NOMO-1 treated with dmso at 0.1 percent for 144 hours (cell line): Measurements from ENCODE around the gene AARS1.
"Not testable (repeated sequence)": the region's sequence is repeated elsewhere in the genome, so short reads cannot be mapped to it uniquely, and the experiment has no call there.

Experiments
- DNase-seq: peaks from one replicate; lab custom pipeline; 2025; ENCODE audit not compliant: unreplicated experiment; lab: John Stamatoyannopoulos, UW

The AARS1 gene

DNA sequence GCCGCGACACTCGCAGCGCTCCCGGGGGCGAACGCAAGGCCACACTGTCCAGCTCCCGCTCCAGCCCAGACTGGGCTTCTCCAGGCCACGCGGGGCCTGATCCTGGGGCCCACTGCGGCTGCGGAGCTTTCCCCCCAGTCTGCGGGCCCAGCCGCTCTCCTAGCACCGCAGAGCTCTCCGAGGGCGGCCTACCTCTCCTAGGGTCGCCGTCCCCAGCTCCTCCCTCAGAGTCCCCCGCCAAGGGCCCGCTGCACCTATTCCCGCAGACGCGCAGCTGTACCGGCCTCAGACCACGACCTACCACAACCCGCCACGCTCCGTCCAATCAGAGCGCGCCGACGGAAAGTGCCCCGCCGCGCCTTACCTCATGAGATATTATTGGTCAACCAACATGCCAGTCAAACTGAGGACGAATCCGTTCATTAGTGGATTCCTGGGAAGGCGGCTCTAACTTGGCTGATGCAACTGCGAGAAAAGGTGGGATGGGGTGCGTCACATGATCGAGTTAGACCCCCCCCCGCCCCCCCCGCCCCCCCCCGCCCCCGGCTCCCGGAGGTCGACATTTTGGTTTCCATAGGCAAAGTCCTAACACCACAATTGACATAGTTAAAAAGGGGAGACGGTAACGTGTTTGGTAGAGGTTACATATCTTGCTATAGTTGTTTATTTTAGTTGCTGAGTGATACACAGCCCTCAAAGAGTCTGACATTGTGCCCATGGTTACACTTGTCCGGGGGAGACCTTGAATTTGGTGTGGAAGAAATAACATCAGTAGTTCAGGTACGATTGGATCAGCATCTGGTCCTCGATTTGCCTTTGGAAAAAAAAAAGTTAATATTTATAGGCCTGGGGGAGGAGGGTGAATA lies at the start of gene AARS1:
Gene AARS1 (minus strand): TSS at position 278 of the 866 bp plus-strand sequence. CDS start 6,743 bp downstream, outside the sequence.
- DNase-seq: peak; percentile 94

DNA sequence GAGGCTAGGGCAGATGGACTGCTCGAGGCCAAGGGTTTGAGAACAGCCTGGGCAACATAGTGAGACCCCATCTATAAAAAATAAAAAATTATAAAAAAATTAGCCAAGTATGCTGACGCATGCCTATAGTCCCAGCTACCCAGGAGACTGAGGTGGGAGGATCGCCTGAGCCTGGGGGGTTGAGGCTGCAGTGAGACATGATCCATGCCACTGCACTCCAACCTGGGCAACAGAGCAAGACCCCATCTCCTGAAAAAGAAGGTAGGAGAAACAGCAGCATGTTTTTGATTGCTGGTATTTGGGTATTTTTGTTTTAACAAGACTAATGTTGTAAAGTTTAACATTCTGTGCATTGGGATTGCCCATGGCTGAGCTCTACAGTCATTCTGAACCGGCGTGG lies 48.5 kb upstream of the AARS1 start:
- no peak for DNase-seq

DNA sequence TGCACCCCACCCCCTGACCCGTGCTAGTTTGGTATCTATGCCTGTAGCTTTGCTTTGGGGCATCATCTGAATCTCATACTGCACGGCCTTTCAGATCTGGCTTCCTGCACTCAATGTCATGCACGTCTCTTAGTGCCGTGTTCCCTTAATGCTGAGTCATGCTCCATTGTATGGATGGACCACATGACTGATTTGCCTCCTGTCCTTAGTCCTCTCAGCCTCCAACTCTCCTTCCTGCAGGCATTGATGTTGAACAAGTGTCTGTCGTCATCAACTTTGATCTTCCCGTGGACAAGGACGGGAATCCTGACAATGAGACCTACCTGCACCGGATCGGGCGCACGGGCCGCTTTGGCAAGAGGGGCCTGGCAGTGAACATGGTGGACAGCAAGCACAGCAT lies 43.4 kb upstream of the AARS1 start:
- DNase-seq: not testable (repeated sequence)

DNA sequence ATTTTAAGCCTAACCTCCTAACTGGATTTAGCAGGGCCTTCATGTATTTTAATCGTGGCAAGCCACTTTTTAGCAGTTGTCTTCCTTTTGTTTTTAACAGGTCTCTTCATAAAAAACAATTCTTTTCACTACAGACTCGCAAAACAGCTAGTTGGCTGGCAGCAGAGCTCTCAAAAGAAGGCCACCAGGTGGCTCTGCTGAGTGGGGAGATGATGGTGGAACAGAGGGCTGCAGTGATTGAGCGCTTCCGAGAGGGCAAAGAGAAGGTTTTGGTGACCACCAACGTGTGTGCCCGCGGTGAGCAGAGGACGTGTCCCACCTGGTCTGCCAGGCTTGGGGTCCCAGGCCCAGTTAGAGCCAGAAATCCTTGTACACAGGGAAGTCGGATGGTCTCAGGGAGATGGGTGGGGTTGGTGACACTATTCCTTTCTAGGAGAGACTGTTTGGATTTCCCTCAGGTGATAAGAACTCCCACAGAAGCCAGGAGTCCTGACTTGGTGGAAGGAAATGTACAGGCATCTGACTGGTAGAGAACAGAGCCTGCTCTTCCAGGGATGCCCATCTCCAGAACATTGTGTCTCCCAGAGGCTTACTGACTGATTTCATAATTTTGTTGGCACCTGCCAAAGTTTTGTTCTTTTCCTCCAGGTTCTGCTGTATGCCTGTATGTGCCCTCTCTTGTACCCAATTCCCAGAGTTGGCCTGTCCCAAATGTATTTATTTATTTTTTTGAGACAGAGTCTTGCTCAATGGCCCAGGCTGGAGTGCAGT lies 42.5 kb upstream of the AARS1 start:
- no peak for DNase-seq

DNA sequence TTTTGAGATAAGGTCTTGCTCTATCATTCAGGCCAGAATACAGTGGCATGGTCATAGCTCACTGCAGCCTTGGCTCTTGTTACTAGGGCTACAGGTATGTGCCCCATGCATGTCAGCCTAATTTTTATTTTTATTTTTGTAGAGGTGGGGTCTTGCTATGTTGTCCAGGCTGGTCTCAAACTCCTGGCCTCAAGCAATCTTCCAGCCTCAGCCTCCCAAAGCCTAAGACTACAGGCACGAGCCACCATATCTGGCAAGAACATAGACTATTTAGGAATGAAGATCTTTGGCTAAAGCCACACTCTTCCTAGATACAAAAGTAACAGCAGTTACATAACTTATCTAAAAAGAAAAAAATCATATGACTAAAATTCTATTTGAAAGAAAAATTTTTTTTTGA lies 41.8 kb upstream of the AARS1 start:
- DNase-seq: no peak

DNA sequence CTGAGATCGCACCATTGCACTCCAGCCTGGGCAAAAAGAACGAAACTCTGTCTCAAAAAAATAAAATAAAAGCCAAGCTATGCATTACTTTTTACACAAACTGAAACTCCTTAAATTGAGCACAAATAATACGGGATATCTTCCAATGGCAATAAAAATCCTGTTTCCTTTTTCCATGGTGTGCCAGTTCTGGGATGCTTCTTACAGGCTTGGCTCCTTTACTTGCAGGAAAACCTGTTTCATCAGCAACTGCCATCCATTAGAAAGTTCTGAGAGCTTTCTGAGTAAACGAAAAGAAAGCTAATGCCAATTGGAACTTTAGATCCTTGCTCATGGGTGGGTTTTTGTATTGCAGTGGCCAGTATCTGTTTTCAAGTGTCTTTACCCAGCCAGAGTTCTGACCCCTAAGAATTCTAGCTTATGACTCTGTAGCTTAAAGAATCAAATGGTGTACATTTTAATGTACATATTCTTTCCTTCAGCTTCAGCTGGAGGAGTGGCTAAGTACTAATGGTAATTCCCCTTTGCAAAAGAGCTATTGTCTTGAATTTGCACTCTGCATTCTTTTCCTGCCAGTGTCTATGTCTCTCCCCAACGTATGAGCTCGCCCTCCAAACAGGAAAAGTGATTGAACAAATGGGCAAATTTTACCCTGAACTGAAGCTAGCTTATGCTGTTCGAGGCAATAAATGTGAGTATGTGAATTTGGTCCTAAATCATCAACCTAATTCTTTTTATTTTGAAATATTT lies 35.9 kb upstream of the AARS1 start:
- no peak for DNase-seq

DNA sequence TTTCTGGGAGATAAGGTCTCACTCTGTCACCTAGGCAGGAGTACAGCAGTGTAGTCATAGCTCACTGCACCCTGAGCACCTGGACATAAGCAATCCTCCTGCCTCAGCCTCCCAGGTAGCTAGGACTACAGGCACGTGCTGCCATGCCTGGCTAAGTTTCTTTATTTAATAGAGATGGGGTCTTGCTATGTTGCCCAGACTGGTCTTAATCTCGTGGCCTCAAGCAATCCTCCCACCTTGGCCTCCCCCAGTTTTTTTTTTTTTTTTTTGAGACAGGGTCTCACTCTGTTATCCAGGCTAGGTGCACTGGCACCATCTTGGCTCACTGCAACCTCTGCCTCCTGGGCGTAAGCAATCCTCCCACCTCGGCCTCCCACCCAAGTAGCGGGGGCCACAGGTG lies 30.8 kb upstream of the AARS1 start:
- no peak for DNase-seq

DNA sequence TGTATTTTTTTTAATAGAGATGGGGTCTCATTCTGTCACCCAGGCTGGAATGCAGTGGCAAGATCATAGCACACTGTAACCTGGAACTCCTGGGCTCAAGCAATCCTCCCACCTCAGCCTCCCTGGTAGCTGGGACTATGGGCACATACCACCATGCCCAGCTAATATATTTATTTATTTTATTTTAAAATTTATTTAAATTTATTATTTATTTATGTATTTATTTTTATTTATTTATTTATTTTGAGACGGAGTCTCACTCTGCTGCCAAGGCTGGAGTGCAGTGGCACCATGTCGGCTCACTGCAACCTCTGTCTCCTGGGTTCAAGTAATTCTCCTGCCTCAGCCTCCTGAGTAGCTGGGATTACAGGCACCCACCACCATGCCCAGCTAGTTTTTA lies 18.4 kb upstream of the AARS1 start:
- not testable (repeated sequence) for DNase-seq

DNA sequence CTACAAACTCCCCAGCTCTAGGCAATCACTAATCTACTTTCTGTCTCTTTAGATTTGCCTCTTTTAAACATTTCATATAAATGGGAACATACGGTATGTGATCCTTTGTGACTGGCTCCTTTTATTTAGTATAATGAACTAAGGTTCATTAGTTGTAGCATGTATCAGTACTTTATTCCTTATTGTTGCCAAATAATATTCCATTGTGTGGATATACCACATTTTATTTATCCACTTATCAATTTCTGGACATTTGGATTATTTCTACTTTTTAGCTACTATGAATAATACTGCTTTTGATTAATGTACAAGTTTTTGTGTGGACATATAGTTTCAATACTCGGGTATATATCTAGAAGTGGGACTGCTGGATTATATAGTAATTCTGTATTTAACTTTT lies 17.6 kb upstream of the AARS1 start:
- no peak for DNase-seq

DNA sequence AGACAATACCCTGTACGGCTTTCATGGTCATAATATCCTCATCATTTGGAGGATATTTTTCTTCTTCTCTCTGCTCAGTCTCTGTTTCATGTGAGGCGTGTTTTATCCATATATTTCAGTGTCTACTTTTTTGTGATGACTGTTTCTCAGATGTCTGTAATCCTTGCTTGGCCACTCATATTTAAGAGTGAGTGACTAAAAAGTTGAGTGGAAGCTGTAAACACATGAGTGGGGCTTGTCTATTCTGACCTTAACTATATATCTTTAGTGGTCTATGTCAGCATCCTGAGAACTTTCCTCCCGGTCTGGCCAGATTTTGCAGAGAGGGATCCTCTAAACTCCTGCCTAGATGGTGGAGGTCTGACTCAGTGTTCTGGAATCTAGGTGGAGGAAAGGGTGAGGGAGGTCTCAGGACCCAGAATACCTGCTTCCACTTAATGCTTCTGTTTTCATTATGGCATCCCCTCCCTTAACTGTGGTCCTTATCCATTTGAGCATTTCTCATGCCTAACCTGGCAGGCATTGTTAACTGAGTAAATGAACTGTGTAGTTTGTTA lies 15.7 kb upstream of the AARS1 start:
- no peak for DNase-seq

DNA sequence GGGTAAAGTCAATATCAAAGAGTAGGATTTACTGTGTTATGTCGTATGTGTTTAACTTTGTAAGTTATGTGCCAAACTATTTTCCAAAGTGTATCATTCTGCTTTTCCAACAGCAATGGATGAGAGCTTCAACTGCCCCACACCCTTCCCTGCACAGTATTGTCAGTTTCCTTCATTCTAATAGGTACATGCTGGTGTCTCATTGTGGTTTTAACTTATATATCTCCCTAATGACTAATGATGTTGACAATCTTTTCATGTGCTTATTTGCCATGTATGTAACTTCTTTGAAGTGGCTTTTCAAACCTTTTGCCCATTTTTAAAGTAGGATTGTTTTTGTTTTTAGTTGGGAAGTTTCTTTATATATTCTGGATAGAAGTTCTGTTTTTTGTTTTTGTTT lies 13.4 kb upstream of the AARS1 start:
- no peak for DNase-seq

DNA sequence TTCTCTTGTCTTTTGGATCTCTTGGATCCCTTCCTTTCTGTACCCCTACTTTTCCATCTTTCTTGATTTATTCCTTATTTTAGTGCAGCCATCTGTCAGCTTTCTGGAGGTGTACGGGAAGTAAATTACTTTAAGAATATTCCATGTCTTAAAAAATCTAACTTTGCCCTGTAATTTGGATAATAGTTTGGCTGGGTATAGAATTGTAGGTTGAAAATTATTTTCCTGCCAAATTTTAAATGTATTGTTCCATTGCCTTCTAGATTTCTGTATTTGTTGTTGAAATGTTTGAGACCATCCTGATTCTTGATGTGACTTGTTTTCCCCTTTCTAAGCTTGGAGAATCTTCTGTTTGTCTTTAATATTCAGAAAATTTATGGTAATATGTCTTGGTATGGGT lies 11.8 kb upstream of the AARS1 start:
- DNase-seq: no peak

DNA sequence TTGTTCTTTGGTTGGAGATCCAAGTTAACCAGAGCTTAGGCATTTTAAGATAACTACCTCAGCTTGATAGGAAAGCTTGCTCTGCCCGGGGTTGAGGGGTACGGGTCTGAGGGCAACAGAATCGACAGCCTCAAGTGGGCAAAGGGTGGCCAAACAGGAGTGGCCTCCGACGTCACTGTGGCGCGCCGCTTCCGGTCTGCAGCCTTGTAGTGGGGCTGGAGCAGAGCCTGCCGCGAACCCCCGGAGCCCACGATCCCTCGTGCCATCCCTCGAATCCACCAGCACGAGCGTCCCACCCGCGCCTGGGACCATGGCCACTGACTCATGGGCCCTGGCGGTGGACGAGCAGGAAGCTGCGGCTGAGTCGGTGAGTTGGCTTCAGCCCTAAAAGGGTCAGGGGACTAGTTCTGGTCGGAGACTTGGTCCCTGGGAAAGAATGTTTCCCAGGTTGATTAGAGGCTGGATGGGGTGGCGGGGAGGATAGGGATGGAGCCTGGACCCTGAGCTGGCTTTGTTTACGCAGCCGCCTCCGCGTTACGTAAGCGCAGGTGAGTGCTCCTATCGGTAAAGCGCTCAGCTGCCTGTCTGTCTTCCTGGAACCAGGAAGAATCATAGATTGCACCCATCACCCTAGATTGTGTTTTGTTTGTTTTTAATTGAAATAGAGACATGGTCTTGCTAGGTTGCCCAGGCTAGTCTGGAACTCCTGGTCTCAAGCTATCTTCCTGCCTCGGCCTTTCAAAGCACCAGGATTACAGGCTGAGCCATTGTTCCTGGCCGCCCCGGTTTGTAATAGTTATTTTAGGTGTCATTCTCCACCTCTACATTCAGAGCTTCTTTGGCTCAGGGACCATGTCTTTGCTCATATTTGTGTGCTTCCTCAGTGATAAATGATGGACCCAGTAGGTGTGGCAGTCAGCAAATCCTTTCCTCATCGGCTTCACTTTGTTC lies 10.0 kb upstream of the AARS1 start, which contains the start of gene DDX19B:
Gene DDX19B (plus strand): TSS at position 199 of the 951 bp plus-strand sequence. CDS start 112 bp downstream, at position 311.
- DNase-seq: peak; percentile 66

DNA sequence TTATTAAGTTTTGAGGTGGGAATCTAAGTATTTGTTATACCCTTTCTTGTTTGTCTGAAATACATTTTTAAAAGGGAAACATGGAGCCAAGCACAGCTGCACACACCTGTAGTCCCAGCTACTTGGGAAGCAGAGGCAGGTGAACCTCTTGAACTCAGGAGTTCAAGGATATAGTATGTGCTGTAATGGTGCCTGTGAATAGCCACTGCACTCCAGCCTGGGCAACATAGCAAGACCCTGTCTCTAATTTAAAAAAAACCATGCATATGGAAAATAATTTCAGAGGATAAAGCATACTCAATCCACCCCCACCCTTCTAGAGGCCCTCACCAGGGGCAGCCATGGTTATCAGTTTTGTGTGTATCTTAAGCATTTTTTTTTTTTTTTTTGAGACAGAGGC lies 6.3 kb upstream of the AARS1 start:
- no peak for DNase-seq

DNA sequence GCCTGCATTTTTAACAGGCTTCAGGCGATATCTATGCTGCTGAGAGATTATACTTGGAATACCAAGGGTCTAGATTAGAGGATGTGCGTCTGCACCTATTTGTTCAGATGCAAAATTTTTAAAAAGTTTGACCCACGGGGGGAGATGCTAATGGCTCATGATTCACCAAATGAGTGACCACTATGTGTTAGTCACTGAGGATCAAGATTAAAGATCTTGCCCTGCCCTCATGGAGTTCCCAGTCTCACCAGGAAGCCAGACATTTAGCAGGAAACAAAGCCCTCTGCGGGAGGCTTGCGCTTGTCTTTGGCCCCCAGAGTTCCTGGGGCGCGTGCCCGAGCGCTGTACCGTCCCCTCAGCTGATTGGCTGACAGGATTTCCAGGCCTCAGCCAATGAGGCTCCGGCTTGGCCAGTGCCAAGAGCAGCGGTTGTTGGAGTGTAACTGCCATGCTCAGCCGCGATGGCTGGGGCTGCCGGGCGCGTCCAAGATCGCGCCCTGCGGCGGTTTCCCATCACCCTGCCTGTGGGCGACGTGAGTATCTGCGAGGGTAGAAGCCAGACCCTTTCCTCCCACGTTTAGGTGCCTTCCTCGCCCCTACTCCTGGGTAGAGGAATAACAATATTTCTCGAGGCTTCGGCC lies 5.2 kb upstream of the AARS1 start:
- no peak for DNase-seq

DNA sequence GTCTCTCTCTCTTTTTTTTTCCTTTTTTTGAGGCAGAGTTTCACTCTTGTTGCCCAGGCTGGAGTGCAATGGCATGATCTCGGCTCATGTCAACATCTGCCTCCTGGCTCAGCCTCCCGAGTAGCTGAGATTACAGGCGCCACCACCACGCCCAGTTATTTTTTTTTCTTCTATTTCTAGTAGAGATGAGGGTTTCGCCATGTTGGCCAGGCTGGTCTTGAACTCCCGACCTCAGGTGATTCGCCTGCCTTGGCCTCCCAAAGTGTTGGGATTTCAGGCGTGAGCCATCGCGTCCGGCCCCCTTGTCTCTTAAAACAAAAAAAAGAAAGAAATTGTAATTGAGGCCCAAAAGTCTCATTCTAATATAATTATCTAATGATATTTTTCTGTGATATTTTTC lies 2.8 kb upstream of the AARS1 start:
- not testable (repeated sequence) for DNase-seq

DNA sequence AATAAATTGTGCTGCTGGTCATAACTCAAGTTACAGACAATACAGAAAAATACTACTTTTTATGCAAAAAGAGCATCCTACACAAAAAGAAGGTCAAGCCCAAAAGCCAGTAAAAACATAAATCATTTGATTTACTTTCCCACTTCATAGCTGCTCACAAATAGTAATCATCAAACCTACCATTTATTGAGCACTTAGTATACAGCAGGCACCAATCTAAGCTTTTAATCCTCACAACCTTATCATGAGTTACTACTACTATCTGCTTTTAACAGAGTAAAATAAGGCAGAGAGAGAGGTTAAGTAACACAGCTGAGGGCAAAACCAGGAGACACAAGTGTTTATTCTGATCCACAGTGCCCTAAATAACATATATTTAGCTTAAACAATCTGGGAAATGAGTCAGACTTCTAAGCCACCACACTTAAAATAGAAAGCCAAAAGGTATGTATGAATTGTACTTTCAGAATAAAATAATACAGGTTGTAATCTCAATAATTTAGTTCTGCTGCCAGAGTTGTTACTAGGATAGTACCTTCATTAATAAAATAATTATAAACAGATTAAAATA lies 1.7 kb upstream of the AARS1 start:
- no peak for DNase-seq

DNA sequence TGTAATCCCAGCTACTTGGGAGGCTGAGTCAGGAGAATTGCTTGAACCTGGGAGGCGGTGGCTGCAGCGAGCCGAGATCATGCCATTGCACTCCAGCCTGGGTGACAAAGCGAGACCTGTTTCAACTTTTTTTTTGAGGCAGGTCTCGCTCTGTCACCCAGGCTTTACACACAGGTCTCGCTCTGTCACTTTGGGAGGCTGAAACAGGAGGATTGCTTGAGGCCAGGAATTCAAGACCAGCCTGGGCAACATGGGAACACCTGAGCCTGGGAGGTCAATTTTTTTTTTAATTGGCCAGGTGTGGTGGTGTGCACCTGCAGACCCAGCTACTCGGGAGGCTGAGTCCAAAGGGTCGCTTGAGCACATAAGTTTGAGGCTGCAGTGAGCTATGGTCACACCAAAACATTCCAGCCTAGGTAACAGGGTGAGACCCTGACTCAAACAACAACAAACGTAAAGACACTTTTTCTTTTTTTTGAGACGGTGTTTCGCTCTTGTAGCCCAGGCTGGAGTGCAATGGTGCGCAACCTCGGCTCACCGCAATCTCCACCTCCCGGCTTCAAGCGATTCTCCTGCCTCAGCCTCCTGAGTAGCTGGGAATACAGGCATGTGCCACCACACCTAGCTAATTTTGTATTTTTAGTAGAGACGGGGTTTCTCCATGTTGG lies 1.9 kb downstream of the AARS1 start:
- DNase-seq: not testable (repeated sequence)

DNA sequence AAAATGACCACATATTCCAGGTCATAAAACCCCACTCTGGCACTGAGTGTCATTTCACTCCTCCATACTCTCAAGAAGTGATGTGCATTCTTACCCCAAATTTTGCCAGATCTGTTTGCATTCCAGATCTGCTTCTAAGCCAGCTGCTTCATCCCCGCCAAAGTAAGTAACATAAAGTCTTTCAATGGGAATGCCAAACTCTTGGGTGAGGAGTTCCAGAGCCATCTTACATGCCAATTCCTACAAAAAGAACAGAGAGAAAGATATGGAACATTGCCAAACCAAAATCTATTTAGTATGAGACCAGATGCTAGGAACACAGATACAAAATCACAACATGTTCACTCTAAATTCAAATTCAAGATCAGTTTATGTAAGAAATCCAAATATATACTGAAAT lies 12.9 kb downstream of the AARS1 start:
- no peak for DNase-seq
